Loucy (cell line): ENCODE data around the gene ERP27.
A peak's percentile ranks its signal among the peaks of the same experiment; 100 is the strongest.

Experiments
- H2AFZ ChIP-seq: fragments of 200-600 bp; sonication (generic); 2 replicates; pipeline ENCODE4 v1.6.0; 2016; ENCODE audit warnings: antibody characterized with exemption, mild to moderate bottlenecking, low read length, moderate library complexity
- H3F3A ChIP-seq: fragments of 200-600 bp; 2 replicates; pipeline ENCODE4 v1.6.0; 2016; ENCODE audit warnings: antibody characterized with exemption, low read depth, mild to moderate bottlenecking
- H3K27me3 ChIP-seq: fragments of 200-600 bp; sonication (generic); 2 replicates; pipeline ENCODE4 v1.6.1; 2014; ENCODE audit warnings: low read length, mild to moderate bottlenecking; ENCODE audit not compliant: insufficient read depth, poor library complexity, severe bottlenecking
- H3K36me3 ChIP-seq: fragments of 200-600 bp; sonication (generic); 2 replicates; pipeline ENCODE4 v1.6.1; 2016; ENCODE audit warnings: low read length; ENCODE audit not compliant: insufficient read depth
- H3K4me1 ChIP-seq: fragments of 200-600 bp; sonication (generic); 2 replicates; pipeline ENCODE4 v1.5.1; 2014; ENCODE audit warnings: low read length, mild to moderate bottlenecking; ENCODE audit not compliant: insufficient read depth, poor library complexity, severe bottlenecking
- H3K4me2 ChIP-seq: fragments of 200-600 bp; sonication (generic); 2 replicates; pipeline ENCODE4 v1.6.0; 2014; ENCODE audit warnings: antibody characterized with exemption, low read length, low read depth, mild to moderate bottlenecking; ENCODE audit not compliant: poor library complexity, severe bottlenecking
- H3K4me3 ChIP-seq: fragments of 200-600 bp; sonication (generic); 2 replicates; pipeline ENCODE4 v1.5.1; 2014; ENCODE audit warnings: low read length, mild to moderate bottlenecking, mixed read lengths; ENCODE audit not compliant: poor library complexity, severe bottlenecking
- H3K79me2 ChIP-seq: fragments of 200-600 bp; sonication (generic); 2 replicates; pipeline ENCODE4 v1.6.1; 2014; ENCODE audit warnings: low read length; ENCODE audit not compliant: insufficient read depth
- H3K9ac ChIP-seq: fragments of 200-600 bp; sonication (generic); 2 replicates; pipeline ENCODE4 v1.6.0; 2014; ENCODE audit warnings: mild to moderate bottlenecking, low read depth, low read length, moderate library complexity; ENCODE audit not compliant: poor library complexity, severe bottlenecking
- H3K9me2 ChIP-seq: fragments of 200-600 bp; sonication (generic); replicated peaks from 2 replicates; pipeline ENCODE4 v1.6.1; 2016; ENCODE audit warnings: low read depth, low read length, mixed read lengths
- H3K9me3 ChIP-seq: fragments of 200-600 bp; sonication (generic); 2 replicates; pipeline ENCODE4 v1.6.1; 2014; ENCODE audit warnings: mild to moderate bottlenecking, antibody characterized with exemption, low read length, low read depth; ENCODE audit not compliant: insufficient read depth
- H4K20me1 ChIP-seq: fragments of 200-600 bp; sonication (generic); 2 replicates; pipeline ENCODE4 v1.6.0; 2014; ENCODE audit warnings: antibody characterized with exemption, low read length, mild to moderate bottlenecking; ENCODE audit not compliant: insufficient read depth, poor library complexity, severe bottlenecking
- CTCF ChIP-seq: fragments of 200-600 bp; sonication (generic); conservative IDR thresholded peaks from 2 replicates; pipeline ENCODE4 v1.5.1; 2014; ENCODE audit warnings: mild to moderate bottlenecking, antibody characterized with exemption, low read length
- EZH2phosphoT487 ChIP-seq: fragments of 200-600 bp; IDR thresholded peaks from 2 replicates; pipeline ENCODE4 v1.6.1; 2018; ENCODE audit warnings: antibody characterized with exemption, mild to moderate bottlenecking, moderate library complexity, borderline replicate concordance

ERP27 gene

DNA sequence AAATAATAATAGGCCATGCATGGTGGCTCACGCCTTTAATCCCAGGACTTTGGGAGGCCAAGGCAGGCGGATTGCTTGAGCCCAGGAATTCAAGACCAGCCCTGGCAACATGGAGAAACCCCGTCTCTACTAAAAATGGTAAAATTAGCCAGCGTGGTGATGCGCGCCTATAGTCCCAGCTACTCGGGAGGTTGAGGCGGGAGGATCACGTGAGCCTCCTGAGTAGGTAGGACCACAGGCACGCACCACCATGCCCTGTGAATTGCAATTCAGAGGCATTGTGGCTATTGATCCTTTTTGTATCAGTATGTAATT is 20.7 kb upstream of the ERP27 start:
- Histone ChIP-seq H3K27me3 (peaks cover 9% of the 10 kb centered on the region), H2AFZ (no peak overlapping the region), H3F3A (peaks cover 19% of the 10 kb centered on the region; the same call in 1 of the 2 replicates), H3K9me2 (no peaks in the 10 kb centered on the region), H3K4me1 (peaks cover 69% of the 10 kb centered on the region), H3K4me2 (peak overlapping the region; percentile 93), H3K9ac (peak overlapping the region; percentile 99), H3K79me2 (peaks cover 88% of the 10 kb centered on the region), H3K4me3 (peak overlapping the region; percentile 79), H4K20me1 (peaks cover 67% of the 10 kb centered on the region), H3K36me3 (peaks cover 15% of the 10 kb centered on the region; the same call in 1 of the 2 replicates), H3K9me3 (no peaks in the 10 kb centered on the region)
- TF ChIP-seq EZH2phosphoT487, result no peak

- Histone ChIP-seq H4K20me1 (peaks cover 72% of the 10 kb centered on the region), H3K36me3 (peaks cover 16% of the 10 kb centered on the region; the same call in 1 of the 2 replicates), H3K9me2 (no peaks in the 10 kb centered on the region), H3K4me3 (peak overlapping the region; percentile 79), H3K27me3 (peaks cover 9% of the 10 kb centered on the region), H2AFZ (no peak overlapping the region), H3K4me2 (peak overlapping the region; percentile 93), H3K9ac (peak overlapping the region; percentile 99), H3K9me3 (no peaks in the 10 kb centered on the region), H3K4me1 (peaks cover 69% of the 10 kb centered on the region), H3F3A (peaks cover 19% of the 10 kb centered on the region), H3K79me2 (peaks cover 88% of the 10 kb centered on the region)
- no peak for TF ChIP-seq EZH2phosphoT487
- no peak for TF ChIP-seq CTCF
Observed at GRCh38 chr12:14958361-14959125, 20.2 kb upstream of the ERP27 start.

DNA sequence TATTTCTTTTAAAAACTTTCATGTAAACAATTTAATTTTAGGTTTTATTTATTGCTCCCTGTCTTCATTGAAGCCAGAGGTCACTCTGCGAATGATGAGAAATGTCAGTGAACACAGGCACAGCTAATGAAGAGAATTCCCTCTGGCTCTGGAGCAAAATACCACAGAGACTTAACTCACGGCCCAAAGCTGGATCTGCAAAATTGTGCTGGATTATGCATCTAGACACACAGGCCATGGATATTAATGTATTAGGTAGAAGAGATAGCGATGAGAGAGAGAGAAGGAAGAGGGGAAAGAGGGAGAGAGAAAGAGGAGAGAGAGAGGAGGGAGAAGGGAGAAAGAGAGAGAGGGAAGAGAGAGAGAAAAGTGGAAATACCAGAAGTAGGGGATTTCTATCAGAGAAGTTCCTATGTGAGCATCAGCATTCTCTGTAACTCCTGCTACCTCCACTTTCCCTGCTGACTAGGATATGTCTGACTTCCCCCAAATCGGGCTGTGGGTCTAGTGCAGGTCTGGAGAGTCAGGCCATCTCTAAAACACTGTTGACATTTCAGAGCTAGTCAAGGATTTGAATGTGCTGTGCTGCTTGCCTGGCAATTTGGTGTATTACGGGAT is 19.3 kb upstream of the ERP27 start:
- Histone ChIP-seq H3F3A (peaks cover 26% of the 10 kb centered on the region), H3K9me3 (no peaks in the 10 kb centered on the region), H3K36me3 (peaks cover 16% of the 10 kb centered on the region; the same call in 1 of the 2 replicates), H2AFZ (no peak overlapping the region), H3K4me3 (peak overlapping the region; percentile 79), H3K27me3 (peaks cover 9% of the 10 kb centered on the region), H3K9me2 (no peaks in the 10 kb centered on the region), H3K9ac (peak overlapping the region; percentile 99), H3K4me1 (peaks cover 68% of the 10 kb centered on the region), H3K79me2 (peaks cover 93% of the 10 kb centered on the region), H3K4me2 (peak overlapping the region; percentile 93), H4K20me1 (peaks cover 81% of the 10 kb centered on the region)
- no peak for TF ChIP-seq EZH2phosphoT487
- no peak for TF ChIP-seq CTCF
